HG02623 (cell line): ENCODE measurements around the gene IFI27L2.
"Not testable (repeated sequence)": the region's sequence is repeated elsewhere in the genome, so short reads cannot be mapped to it uniquely, and the experiment has no call there.

Source experiments
- ATAC-seq: cut with Tn5 transposase; IDR thresholded peaks from one replicate; pipeline ENCODE4 v1.9.1; 2021; ENCODE audit warnings: moderate library complexity; ENCODE audit not compliant: unreplicated experiment

Gene IFI27L2

GRCh38 chr14:94129111-94129757 is at the start of gene IFI27L2:
Gene IFI27L2, minus strand, starts transcription at chr14:94129604. Its CDS starts 40 bp downstream, at chr14:94129564.
- ATAC-seq, result peak; percentile 95

GRCh38 chr14:94177806-94178205 is 48.4 kb upstream of the IFI27L2 start:
- no peak for ATAC-seq

- ATAC-seq, result no peak
Measured at GRCh38 chr14:94176808-94177207, 47.4 kb upstream of the IFI27L2 start.

GRCh38 chr14:94175747-94176146 is 46.3 kb upstream of the IFI27L2 start:
- ATAC-seq, result no peak

- no peak for ATAC-seq
Measured at GRCh38 chr14:94175011-94175745, 45.8 kb upstream of the IFI27L2 start.

- ATAC-seq, result no peak
Measured at GRCh38 chr14:94174604-94175010, 45.2 kb upstream of the IFI27L2 start.

GRCh38 chr14:94173885-94174603 is 44.6 kb upstream of the IFI27L2 start, which contains the start of gene PPP4R4:
Gene PPP4R4, plus strand, starts transcription at chr14:94174322. Its CDS starts 144 bp downstream, at chr14:94174466.
- ATAC-seq, result peak; percentile 79

- ATAC-seq, result no peak
Measured at GRCh38 chr14:94173471-94173884, 44.1 kb upstream of the IFI27L2 start.

- ATAC-seq, result no peak
Measured at GRCh38 chr14:94172545-94172944, 43.1 kb upstream of the IFI27L2 start.

- no peak for ATAC-seq
Measured at GRCh38 chr14:94171208-94171607, 41.8 kb upstream of the IFI27L2 start.

GRCh38 chr14:94170136-94170535 is 40.7 kb upstream of the IFI27L2 start:
- ATAC-seq, result no peak

- no peak for ATAC-seq
Measured at GRCh38 chr14:94165744-94166143, 36.3 kb upstream of the IFI27L2 start.

GRCh38 chr14:94164685-94165431 is 35.5 kb upstream of the IFI27L2 start:
- ATAC-seq, result no peak

GRCh38 chr14:94163796-94164195 is 34.4 kb upstream of the IFI27L2 start:
- ATAC-seq, result no peak

GRCh38 chr14:94162466-94162865 is 33.1 kb upstream of the IFI27L2 start:
- ATAC-seq, result no peak

GRCh38 chr14:94161981-94162380 is 32.6 kb upstream of the IFI27L2 start:
- no peak for ATAC-seq

GRCh38 chr14:94161058-94161457 is 31.7 kb upstream of the IFI27L2 start:
- ATAC-seq, result no peak

GRCh38 chr14:94158239-94158883 is 29.0 kb upstream of the IFI27L2 start:
- ATAC-seq, result no peak

- ATAC-seq, result no peak
Measured at GRCh38 chr14:94157197-94157596, 27.8 kb upstream of the IFI27L2 start.

GRCh38 chr14:94156143-94156542 is 26.7 kb upstream of the IFI27L2 start:
- not testable (repeated sequence) for ATAC-seq
